DLD1 (cell line): ENCODE data around the gene HIVEP1.

Source experiments
- in situ Hi-C: cut with HindIII; loops from 2 replicates; pipeline ENCODE4 v1.10.0; 2017; ENCODE audit warnings: low sequenced_read_pairs

HIVEP1 gene

DNA sequence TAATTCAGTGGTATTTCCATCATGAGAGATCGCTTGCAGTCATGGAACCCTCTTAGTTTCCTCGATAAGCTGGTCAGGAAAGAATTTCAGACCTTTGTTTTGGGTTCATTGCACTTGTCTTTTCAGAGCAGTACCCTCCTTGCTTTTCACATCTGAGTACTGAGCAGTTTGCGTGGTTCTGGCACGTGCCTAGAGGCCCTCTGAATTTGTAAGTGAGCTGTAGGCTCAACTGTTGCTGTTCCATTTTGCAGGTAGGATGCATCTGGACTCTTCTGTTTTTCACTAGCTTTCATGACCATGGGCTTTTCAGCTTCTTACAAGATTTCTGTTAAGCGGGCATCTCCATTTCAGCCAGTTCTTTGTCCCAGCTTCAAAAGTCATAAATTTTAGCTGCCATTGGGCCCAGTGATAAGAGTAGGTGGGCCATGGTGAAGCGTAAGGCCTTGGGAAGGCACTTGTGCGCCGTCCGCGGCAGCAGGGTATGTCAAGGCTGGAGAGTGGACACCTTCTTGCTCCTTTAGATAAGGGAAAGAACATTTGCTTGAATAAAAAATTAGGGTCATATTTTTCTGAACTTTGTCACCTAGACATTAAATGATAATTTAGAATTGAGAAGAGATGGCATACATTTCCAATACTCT lies 35.8 kb downstream of the HIVEP1 start:
- in situ Hi-C loops = no loop called here

DNA sequence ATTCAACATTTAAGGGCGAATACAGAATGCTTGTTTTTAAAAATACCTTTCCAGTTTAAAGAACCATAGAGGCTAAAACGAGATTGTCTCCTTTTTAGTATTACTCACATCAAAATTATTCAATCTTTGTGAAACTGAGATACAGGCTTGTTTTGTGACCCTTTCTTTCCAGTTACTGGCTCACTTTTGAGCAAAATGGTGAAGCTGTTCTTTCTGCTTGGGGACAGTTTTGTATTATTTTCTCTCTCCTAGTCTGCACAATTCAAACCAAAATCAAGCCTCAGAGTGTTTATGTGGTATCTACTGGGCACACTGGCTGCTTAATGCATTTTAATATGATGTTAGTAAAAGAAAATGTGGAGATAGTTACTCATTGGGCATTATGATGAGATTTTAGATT lies 36.5 kb downstream of the HIVEP1 start:
- in situ Hi-C loops = no loop called here

DNA sequence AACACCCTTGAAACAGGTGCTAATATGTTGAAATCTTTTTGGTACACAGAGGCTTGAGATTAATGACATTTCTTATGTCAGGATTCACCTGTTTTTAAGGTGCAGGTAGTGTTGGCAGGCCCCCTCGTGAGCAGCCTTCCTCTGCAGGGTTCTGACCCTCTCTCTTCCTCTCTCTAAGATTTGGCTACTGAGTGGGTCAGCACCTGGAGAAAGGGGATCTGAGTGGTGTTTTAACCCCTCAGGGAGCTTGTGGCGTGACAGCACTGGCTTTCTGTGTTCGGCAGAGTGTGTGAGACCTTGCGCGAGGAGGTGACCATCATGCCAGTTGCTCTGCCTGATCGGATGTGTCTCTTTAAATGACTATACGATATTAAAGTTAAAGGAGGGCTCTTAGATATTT lies 37.1 kb downstream of the HIVEP1 start:
- in situ Hi-C loops = no loop called here

DNA sequence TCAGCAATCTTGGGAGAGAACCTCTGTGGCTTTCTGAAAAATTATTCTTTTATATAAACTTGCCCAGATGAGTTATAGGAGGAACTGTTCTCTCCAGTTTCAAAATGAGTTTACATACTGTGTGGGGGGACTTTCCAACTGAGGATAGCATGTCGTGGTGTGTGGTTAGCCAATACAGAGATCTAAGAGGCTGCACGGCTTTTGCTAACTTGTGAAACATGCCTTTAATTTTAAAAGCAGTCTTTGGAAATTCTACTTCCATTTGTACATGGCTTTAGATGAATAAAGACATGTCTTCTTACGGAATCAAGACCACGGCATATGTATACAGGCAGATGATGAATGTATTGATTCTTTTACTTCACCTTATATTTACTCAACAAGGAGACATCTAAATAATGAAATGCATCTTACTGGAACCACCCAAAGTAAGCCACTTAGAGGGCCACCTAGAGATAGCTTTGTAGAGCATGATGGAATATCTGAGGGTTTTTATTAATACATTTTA lies 39.8 kb downstream of the HIVEP1 start:
- in situ Hi-C loops = no loop called here

DNA sequence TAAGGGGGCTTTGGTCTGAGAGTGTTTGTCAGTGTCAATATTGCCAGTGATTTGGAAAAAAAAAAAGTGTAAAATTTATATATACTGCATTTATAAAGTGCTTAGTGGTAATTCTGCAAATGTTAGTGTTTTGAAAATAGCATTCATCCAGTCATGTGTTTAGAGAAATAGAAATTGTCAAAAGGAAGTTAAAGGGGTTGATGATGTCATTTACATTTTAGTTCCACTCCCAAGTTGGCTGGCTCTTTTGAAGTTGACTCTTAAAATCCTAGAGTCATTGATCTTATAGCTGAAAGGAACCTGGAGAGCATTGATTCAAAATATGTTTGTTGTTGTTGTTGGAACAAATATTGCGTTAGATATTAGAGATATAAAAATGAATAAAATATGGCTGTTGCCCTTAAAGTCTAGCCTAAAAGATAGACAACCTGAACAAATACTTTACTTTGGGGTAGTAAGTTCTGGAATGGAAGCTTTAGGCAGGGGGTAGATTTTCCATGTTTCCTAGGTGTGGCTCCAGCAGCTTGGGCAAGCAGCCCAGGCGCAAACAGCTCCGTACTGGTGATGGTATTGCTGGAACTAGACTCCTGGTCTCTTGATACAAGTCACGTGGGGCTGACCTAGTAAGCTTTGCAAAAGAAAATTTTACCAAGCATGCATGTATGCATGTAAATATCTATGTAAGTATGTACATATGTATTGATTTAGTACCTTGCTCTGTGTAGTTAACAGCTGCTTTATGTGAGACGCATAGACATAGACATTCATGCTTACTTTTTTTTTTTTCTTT lies 46.3 kb downstream of the HIVEP1 start:
- in situ Hi-C loops = no loop called here

DNA sequence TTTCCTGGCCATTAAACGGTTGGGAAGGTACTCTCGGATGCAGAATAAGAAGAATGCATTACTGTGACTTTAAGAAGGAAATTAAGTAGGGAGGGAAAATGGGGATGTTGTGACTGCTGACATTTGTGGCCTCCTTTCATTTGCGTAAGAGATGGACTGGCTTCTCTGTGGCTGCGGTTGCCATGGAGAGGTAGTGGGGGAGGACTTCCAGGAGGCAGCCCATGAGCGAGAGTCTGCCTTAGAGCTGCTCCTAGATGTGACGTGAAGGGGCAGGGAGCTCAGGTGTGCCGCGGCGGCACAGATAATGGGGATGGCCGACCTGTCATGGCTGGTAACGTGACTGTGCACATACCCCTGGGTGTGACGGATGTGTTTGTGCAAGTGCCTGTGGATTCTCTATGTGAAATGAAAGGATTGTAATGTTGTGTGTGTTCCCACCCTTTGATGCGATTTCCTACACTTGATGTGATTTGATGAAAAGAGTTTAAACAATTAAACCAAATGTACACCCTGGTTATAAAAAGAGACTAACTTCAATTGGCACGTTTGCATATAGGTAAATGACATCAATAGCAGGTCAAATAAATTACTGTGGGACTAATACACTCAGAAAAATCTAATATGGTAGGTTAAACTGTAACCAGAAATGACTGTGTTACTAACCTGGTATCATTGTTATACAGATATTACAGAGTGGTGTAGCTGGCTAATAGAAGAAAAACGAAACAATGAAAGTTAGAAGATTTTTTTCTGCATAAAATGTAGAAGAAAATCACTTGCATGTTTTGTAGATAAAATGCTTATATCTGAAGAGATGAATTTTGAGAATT lies 48.9 kb downstream of the HIVEP1 start:
- in situ Hi-C loops = no loop called here

DNA sequence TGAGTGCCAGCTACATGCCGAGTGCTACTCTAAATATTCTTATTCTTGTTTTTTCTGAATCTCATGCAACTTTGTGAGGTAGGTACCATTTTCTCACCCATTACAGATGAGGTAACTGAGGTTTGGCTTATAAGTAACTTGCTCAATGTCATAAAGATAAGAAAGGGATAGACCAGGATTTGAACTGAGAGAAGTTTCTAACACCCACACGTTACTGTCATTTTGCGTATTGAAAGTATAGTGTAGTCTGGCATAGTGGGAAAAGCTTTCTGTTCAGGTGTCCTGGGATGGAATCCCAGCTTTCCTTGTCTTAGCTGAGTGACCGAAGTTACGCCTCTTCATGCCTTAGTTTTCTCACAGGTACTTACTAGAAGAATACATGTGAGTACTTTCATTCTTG lies 50.5 kb downstream of the HIVEP1 start:
- in situ Hi-C loops = no loop called here

DNA sequence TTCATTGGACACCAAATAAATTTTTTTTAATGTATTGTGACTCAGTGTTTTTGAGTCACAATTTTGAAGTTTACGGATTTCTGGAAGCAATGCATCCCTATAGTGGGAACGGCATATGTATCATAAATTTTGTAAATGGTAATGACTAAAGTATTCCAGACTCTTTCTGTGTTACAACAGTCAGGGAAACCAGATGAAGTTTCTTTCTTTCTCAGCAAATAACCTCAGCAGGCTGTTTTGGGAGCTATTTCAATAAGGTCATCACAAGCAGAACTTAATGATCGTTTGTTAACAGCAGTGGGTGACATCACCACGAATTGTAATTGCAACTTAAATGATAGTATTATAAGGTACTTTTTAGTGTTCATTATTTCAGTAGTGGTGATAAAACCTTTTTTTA lies 52.0 kb downstream of the HIVEP1 start:
- in situ Hi-C loops = no loop called here

DNA sequence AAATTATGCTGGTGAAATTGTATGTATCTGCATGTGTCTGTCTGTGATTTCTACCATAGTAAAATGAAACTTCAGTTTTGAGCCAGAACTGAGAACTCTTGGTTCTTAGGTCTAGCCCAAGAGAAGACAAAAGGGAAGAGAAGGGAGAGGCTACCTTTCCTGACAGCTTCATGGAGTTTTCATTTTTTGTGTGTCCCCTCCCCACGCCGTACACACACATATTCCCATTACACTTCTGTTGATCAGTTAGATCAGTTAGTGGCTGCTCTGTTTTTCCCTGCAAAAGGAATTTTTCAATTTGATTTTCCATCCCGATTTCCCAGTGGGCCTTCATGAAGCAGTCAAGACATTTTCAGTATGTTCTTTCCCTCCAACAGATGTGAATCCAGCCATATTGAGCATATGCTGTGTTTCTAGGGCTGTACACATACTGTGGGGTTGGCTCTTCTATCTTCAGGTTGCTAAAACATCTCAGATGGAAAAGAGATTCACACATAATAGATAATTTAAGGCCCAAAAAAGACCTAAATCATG lies 52.5 kb downstream of the HIVEP1 start:
- in situ Hi-C loops = no loop called here

DNA sequence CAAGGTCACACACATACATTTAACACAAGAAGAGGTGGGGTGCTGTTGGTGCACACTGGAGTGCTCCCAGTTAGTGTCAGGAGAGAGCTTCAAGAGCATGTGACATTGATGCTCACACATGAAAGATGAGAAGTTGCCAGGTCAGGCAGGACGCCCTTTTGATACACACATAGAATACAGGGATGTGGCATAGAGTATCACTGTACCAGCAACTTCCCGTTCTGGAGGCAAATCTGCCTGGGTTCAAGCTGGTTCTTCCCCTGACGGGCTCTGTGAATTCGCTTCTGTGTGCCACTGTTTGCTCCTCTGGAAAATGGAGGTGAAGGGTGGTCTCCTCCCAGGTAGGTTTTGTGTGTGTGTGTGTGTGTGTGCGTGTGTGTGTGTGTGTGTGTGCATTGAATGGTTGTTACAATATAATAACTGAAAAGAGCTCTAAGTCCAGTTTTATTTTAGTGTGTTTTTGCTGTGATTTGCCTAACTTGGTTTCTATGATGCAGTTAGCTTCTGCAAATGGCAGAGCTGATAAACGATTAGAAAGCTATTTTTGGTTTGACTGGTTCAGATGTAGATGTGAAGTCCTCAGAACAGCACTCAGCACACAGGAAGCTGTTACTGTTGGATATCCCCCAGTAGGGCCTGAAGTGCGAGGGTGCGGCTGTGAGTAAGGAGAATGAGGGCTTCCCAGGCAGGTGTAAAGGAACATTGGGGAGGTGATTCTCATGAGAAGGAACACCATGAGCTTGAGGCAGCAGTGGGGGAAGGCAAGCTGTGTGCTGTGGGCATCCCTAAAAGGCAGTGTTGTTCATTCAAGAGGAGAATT lies 53.4 kb downstream of the HIVEP1 start:
- in situ Hi-C loops = no loop called here

DNA sequence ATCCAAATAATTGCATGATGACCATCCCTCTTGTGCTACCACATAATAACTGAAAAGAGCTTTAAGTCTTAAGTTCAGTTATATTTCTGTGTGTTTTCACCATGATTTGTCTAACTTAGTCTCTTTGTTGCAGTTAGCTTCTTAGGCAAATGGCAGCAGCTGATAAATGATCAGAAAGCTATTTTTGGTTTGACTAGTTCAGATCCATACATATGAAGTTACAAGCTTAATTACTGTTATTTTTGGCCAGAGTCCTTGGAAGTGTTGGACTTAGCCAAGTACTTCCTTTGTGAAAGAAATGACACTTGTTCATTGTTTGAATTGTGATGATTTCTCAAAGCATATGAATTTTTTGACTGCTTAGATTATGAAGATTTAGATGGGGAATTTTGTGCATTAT lies 54.2 kb downstream of the HIVEP1 start:
- in situ Hi-C loops = no loop called here

DNA sequence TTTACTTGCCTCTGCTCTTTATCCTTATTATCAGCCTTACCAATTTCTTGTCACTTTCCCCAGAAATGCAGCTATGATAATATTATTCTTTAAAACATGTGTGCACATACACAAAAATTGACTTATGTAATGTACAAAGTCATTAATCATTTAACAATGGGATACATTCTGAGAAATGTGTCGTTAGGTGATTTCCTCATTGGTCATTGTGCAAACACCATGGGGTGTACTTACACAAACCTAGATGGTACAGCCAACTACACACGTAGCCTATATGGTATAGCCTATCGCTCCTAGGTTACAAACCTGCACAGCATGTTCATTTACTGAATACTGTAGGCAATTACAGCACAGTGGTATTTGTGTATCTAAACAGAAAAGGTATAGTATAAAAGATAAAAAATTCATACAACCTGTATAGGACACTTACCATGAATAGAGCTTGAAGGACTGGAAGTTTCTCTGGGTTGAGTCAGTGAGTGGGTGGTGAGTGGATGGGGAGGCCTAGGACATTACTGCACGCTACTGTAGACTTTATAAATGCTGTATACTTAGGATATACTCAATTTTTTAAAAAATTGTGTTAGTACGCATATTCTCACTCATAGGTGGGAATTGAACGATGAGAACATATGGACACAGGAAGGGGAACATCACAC lies 56.9 kb downstream of the HIVEP1 start:
- in situ Hi-C loops = no loop called here

DNA sequence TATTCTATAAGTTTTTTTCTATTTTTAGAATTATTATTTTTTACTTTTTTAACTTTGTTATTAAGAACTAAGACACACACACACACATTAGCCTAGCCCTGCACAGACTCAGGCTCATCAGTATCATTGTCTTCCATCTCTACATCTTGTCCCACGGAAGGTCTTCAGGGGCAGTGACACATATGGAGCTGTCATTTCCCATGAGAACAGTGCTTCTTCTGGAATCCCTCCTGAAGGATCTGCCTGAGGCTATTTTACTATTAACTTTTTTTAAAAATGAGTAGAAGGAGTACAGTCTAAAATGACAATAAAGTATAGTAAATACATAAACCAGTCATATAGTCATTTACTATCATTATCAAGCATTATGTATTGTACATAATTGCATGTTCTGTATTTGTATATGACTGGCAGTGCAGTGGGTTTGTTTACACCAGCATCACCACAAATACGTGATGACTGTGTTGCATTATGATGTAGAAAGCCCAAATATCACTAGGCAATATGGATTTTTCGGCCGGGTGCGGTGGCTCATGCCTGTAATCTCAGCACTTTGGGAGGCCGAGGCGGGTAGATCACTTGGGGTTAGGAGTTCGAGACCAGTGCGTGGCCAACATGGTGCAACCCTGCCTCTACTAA lies 57.9 kb downstream of the HIVEP1 start:
- in situ Hi-C loops = no loop called here

DNA sequence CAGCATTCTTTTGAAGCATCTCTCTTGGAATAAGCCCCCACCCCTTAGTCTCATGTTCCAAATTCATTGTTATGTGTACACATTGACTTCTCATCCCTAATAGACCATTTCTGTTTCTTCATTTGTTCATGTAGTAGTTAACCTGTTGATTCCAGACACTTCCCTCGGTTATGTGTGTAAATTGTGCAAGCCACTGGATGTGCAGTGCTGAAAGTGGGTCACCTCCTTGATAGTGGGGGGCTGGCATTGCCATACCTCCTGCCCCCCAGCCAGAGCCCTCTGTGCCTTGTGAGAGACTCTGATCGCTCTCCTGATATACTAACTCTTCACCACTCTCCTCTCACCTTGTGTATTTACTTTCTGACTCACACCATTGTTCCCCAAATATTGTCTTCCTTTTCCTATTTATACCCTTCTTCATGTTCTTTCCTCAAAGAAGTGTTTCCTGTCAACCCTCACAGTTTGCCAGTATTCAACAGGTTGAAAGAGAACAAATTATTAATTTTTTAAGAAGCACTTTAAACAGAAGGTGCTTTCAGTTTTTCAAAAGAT lies 59.0 kb downstream of the HIVEP1 start:
- in situ Hi-C loops = no loop called here

DNA sequence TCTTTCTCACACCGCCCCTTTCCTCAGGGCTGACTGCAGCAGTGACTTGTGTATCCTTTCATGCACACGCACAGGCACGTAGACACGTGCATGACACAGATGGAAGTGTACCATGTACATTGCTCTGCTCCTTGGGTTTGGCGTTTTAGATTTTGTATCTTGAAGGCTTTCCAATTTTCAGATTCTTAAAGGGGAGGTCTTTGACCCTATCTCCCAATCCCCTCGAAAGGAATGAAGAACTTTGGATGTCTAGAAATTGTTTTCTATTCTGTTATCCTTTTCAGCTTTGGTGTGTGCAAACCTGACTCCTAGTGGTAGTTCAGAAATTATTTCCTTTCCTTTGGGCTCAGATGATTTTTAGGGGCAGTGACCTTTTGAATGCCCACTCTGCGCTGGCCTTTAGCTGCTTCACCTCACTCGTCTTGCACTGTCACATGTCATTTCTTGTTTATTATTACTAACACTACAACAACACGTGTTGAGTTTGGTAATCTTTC lies 63.0 kb downstream of the HIVEP1 start:
- in situ Hi-C loops = no loop called here

DNA sequence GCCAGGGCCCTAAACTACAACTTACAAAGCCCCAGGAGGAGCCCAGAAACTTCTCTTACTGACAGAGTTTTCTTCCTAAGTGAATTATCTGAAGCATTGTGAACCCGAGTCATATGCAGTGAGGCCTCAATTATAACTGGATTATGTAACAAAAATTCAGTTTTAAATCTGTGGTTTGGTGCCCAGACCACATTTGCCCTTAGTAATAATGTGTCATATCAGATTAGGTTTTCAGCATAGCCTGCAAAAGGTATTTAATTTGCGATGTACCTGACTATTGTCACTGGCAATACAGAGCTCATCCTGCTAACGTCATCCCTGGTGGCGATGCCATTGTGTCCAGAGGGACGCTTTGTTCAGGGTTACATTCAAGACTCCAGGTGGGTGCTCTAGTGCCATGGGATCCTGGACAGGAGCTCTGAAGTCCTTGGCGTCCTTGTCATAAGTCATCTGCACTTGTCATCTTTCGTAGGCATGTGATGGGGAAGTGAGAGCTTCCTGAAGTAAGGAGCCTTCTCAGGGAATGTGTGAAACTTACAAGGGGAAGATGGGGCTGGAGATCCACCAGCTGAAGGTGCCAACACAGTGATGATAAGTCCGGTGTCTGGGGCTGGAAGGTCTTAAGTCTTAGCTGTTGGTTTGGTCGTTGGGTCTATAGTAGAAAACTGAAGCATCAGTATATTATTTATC lies 65.1 kb downstream of the HIVEP1 start:
- in situ Hi-C loops = no loop called here

DNA sequence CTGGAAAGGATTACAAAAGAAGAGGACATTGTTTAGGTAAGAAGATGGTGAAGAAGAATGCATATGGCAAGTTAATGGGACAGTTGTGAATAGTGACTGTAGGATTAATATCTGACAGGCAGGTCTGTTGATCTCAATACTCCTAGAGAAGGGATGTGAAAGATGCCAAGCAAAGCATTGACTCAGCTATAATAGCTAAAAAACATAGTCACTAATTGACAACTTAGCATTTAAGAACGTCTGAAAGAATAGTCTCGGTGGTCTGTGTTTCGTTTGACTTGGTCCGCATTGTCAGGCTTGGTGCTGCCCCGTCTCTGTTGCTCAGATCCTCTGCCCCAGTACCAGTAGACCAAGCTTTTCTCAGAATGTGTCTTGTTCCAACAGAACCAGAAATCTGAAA lies 65.9 kb downstream of the HIVEP1 start:
- in situ Hi-C loops = no loop called here

DNA sequence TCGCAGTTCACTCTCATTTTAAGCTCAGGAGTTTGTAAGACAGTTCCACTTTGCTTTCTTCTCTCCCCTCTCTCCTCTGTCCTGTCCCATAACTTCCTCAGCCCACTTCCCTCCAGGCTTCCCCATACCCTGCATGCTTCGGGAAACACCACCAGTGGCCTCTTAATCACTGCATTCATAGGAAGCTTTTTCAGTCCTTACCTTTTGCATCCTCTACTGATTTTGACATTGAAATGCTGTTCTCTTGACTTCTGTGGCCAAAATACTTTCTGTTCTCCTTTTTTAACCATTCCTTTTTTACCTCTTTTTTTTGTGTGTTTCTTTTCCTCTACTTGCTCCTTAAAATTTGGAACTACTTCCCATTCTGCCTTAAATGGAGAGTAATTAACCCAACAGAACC lies 69.7 kb downstream of the HIVEP1 start:
- in situ Hi-C loops = no loop called here
